Fibroblast of skin of right biceps (primary cell): ENCODE data around the gene PRKG1.

Experiments
- DNase-seq: peaks from one replicate; pipeline ENCODE4 v3.0.0-alpha.2; 2013

PRKG1 gene

DNA sequence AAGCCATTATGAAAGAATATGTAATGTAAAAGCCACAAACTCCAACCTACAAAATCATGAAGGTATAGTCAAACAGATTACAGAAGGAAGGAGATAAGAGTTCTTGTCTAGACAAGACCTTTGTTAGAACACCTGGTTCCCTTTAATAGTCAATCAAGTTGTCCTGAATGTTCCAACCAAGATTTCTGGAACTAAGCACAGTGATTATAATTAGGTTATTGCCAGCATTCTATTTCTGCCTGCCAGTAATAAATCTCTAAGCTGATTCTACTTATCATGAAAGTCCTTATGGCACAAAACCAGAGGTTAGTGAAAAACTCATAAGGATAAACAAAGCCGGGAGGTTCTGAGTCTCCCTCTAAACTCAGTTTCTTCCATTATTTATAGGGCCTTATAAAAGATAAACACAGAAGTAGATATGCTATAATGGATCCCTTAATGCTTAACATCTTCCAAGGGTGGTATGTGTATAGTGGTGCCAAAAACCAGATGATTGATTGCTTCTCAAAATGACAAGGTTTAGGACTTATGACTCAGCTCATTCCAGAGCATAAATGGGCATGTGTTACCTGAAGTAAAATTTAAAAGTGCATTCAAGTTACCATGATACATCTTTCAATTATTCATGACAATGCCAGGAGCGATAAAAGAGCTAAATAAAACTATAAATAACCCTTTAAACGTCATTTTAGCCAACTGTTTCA lies 387.9 kb downstream of the PRKG1 start:
- peak; percentile 27 for DNase-seq

DNA sequence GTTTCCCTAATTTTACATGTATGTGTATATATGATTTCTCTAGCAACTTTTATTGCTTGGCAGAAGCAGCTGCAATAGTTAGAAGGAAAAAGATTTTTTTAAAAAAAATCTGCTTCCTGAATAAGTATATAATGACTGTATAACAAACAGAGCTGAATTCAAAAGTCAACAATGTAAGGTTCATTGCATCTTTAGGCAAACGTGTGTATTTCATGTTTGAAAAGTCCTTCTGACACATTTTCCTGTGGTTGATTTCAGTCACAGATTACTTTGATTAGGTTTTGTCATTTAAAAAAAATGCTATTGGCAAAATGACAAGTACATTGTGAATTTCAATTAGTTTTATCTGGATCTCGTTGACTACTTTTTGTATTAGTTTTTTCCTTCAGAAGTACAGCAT lies 394.1 kb downstream of the PRKG1 start:
- DNase-seq, result peak; percentile 23

DNA sequence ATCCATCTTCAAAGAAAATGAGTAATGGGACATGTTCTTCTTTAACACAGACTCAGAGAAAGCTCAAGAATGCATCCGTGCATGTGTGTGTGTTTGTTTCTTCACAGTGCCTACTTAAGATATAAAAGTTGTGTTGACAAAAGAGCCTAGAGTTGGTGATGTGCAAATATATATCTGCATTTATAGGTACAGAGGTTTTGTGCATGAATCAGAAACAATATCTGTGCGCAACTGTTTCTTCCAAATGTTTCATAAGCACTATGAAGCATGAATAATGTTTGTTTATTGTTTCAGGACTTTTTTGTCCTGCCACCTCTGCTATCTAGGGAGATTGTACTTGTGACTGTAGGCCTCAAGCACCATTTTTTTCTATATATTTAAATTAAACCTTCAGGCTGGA lies 395.4 kb downstream of the PRKG1 start:
- no peak for DNase-seq

DNA sequence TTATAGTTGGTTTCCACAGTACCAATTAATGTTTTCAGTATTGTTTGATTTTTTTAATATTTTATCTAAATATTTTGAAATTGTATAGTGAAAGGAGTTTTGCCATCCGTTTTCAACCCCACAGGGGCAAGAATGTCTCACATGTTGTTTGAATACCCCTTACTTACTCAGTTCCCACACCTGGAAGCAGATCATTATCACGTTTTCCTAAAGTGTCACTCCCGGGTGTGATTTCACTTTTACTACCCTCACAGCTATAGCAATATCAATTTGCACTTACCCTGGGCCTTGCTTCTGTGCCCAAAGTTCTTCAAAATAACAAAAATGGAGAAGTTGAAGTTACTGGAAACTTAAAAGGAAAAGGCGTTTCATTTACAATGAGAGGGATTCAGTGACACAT lies 397.0 kb downstream of the PRKG1 start:
- DNase-seq, result no peak

DNA sequence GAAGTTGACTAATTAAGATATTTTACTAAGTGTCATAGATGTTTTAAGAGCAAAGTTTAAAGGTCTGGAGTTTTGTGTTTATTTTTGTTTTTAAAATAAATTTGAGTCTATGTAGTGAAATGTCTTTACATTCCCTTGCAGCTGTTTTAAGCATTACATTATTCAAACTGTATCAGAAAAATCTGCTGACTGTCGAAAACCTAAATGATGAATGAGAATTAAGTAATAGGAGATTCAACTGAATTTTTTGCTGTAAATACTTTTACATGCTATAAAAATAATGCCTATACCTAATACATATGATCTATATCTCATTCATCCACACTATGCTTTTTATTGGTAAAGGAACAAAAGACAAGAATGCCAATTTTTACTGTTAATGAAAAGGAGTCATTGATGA lies 397.9 kb downstream of the PRKG1 start:
- no peak for DNase-seq

DNA sequence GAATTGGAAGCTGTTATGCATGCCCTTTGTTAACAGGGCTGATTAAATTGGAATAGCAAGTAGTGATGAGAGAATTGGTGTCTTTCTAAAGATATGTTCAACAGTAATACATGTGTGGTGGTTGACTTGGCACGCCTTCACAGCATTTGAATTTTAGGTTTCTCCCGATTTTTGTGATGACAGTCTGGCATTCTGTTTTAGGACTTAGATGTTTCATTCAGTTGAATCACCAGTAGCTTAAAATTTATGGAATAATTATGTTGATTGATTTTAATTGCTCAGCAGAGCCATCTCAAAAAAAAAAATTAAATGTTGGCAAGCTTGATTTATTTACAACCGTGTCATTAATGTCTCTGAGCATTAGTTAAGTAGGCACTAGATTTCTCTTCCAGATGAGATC lies 405.4 kb downstream of the PRKG1 start:
- DNase-seq, result no peak

DNA sequence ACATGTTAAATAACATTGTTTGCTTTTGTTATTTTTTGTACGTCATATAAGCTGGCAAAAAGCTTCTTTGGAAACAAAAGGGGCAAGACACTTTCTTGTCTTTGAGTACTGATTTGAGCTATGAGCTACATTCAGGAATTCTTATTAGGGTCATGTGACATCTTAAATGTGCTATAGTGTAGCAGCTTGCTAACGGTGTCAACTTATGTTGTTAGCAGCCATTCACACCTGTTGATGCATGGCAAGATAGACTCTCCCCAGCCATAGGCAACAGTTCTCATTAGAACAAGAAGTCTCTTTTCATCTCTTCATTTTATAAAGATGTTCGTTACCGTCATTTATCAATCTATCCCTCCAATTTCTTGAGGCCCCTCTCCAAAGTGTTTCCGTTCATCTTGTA lies 411.4 kb downstream of the PRKG1 start:
- no peak for DNase-seq

DNA sequence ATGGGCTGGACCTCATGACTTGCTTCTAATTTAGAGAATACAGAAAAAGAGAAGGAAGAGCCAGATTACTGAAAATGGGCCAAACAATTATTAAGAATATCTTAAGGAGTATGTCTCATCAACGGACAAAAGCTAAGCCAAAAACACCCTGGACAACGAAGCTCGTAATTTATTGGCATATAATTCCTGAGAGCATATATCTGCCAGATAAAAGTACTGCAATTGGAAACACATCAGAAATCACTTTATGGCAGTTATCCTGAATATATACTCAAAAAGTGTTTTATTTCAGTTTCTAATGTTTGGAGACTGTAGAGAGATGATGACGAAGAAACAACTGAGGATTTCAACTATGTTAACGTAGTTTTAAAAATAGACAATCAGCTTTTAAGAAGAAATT lies 413.3 kb downstream of the PRKG1 start:
- no peak for DNase-seq

DNA sequence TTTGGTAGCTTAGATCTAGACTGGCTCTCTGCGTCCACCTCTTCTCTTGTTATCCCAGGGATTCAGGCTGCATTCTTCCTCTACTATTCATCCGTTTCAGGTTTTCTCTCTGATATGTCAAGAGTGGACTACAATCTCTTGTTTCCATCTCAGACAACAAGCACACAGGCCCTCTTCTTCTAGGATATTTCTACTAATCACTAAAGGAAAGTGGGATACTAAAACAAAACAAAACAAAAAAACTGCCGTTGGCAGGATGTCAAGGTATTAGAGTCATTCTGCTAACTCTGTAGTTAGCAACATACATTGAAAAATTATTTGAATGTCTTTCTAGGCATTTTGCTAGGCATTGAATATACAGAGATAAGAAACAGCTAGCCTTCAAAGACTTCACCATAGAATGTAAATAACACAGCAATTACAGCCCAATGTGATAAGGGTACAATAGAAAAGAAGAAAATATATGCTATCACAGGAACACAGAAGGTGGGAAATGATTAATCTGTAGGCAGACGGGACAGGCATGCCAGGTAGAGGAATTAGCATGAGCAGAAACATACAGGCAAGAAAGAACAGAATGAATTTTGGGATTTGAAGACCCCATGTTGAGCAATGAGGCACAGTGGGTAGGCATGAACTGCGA lies 414.6 kb downstream of the PRKG1 start:
- DNase-seq, result no peak

DNA sequence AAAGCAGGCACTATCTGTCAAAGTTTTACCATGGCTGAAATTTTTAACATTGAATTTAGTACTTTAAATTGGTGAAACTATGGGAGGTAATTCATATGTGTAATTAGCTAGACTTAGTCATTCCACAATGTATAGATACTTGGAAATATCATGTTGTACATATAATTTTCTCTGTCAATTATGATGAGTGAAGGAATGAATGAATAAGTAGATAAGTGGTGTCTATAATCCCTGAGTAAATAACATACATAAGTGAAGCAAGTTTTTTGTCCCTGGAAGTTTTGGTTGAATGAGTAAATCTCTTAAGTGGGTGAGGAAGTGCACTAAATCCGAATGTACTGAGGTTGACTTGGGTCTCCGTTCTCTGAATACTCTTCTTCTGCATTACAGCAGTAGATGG lies 424.1 kb downstream of the PRKG1 start:
- no peak for DNase-seq

DNA sequence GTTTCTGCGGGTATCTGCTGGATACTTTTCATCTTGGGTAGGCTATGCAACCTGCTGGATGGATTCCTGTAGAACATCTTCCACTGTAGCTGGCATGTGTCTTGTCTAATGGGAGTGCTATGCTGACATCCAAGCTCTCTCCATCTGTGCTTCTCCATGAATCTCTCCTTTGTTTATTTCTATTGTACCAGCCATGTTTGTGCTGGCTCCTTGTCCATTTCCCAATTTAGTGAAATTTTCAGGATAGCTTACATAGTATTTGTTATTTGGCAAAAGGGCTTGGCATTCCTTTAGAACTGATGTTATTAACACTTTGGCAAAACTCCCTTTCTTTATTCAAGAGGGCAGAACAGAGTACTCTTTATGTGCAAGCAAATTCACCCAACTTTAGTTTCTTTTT lies 427.1 kb downstream of the PRKG1 start:
- no peak for DNase-seq

DNA sequence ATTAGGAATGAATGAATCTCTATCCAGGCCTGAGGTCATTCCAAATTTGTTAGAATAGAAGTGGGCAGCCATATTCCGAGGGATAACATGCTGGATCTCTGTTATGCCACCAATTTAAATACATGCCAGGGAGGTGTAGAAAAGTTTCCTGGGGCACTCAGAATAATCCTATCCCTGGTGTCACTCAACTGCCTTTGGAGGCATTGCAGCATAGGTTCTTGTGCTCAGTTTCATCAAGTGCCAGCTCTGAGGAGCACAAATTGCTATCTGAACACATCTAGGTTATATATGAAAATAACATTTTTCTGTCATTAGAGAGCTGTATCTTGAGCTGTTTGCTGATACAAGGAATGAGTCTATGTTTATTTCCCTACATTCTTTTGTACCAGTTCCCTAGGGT lies 427.8 kb downstream of the PRKG1 start:
- no peak for DNase-seq

DNA sequence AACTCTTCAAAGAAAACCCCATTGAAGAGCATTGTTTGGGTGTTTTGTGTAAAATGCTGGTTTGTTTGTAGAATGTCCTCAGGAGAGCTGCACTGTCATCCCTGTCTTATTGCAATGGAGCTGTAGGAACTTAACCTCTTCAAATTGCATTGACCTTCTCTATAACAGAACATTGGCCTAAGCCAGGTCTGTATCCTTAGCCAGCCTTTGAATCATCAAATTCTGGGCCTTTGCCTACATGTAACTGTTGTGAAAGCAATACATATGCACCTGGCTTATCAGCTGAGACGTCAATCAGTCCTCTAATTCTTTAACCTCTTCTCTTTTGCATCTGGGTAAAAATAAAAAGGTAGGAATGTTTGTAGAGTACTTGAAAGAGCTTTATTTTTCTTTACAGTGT lies 429.1 kb downstream of the PRKG1 start:
- no peak for DNase-seq

DNA sequence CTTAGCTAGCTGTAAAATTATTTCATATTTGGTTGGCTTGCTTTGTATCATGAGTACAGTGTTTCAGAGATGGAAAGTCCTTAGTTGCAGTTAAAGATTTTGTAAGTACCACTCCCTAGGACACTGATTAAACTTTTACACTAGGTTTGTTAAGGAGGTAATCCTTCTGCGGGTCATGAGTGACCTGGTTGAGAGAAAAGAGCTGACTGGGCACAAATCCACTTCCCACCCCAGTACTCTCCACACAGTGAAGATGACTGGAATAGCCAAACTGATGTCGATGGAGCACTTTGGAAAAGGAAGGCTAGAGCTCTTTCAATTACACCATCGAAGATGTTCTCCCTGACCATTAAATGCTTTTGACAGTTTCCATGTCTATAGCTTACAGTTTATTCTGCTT lies 433.2 kb downstream of the PRKG1 start:
- no peak for DNase-seq

DNA sequence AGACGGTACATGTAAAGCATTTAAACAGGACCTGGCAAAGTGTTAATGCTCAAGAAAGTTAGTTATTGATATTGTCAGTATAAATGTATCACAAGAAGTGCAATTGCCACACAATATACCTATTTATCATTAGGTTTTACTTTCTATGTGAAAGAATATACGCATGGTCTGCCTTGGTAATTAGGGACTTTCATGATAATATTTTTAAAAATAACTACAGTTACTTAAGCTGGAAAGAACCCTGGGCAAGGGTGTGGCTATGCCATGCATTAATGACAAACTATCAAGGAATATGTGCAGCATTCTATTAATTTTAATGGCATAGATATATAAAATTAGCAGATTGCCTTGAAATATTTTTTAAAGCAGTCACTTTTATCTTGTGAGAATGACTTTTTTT lies 433.9 kb downstream of the PRKG1 start:
- no peak for DNase-seq

DNA sequence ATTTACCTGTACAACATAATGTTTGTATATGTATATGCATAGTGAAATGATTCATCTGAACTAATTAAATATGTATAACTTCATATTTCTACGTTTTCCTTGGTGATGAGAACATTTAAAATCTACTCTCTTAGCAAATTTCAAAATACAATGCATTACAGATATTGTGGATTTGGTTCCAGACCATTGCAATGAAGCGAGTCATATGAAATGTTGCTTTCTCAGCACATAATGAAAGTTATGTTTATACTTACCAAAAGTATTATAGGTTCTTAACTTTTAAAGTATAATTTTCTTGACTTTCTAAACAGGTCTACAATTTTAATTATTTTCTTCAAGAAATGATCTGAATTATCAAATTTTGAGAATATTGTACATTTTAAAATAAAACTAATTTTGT lies 435.9 kb downstream of the PRKG1 start:
- peak; percentile 25 for DNase-seq

DNA sequence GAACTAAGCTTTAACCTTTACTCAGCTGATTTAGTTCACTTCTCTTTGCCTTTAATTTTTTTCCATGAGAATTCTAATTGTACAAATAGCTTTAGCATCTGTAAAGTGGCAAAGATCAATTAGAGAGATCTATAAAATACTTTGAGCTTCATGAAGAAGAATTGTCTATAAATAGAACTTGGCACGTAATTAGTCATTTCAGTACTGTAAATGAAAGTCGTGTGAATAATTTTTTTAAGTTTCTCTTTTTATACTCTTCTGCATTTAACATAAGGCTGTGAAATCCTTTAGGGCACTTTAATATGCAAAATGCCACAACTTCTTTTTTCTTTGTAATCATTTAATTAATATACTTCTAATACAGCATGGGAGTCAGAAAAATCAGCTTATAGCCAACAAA lies 447.3 kb downstream of the PRKG1 start:
- DNase-seq, result no peak

DNA sequence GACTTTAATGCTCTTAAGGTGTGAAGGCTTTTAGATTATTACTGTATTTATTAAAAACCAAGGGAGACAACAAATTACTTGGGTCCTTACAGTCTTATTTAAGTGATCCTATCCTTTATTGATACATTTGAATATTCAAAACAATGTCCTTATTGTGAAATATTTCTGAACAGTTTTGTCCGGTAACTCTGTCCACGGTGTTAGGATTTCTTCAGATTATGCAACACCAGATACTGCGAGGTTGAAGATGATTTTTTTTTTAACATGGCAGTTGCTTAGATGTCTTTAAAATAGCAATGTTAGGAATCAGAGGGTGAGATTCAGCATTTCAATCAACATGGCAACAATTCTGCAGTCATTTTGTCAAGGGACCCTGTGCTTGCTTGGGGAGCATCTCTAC lies 448.6 kb downstream of the PRKG1 start:
- DNase-seq, result no peak

DNA sequence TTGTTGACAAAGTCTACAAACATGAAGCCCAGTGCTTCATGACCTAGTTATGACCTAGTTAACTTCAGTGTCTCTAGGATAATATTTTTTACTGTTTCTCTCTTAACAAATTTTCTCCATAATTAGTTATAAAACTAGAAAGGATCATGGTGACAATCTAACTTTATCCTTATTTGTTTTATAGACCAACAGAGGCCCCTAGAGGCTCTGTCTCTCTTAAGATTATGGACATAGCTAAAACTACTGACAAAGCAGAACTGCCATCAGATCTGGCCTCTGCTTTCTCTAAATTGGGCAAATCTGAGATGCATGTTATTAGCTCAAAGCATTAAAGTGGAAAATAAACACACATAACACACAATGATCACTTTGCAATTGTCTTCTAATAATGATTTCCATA lies 449.2 kb downstream of the PRKG1 start:
- no peak for DNase-seq

DNA sequence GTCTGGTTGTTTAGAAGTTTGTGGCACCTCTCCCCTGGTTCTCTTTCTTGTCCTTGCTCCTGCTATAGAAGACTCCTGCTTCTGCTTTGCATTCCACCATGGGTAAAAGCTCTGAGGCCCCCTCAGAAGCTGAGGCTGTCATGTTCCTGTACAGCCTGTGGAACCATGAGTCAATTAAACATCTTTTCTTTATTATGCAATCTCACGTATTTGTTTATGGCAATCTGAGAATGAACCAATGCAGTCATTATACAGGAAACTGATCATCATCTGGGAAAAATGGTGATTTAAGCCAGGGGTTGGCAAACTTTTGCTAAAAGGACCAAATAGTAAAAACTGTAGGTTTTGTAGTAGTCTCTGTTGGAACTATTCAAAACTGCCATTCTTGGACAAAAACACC lies 449.8 kb downstream of the PRKG1 start:
- DNase-seq, result peak; percentile 49

DNA sequence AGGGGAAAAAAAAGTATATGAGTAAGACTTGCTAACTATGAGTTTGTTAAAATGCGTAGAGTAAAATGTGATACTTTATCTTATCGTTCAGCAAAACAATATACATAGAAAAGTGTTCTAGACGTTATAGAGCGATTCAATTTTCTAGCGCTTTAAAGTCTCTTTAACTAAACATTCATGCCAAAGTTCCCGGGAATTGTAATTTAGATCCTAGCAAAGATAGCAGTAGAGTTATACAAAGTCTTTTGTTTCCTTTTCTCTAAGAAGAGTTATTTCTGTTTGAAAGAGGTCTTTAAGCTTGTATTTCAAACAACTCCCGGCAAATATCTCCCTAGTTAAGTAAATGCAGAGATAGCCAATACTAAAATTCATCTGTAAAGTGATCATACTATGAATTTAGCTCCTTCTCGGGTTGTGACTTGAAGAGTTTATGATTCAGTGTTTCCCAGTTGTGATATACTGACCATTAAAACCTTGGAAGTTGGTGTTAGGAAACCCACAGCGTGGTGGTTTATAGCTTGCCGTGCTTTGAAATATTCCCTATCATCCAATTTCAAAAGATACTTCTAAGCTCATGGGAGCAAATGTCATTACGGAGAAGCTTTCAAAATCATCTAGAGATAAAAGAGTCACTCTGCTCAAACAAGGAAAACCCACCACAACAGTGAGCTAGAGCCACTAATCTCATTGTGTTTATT lies 453.4 kb downstream of the PRKG1 start:
- no peak for DNase-seq

DNA sequence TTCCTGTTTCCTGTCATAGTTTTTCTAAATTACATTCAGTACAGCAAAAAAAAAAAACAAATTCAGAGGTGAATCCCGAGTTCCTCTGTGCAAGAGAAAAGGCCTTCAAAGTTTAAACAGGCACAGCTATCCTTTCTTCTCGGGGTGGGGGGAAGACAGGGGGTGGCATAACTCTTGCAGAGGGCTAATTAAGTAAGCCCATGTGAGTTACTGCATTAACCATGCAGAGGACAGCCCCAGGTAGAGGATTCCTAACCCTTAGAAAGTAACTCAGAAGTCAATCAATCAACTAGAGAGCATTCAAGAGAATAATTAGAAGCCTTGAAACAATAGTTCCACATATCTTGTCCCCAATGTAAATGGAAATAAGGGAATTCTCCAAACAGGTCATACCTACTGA lies 454.2 kb downstream of the PRKG1 start:
- no peak for DNase-seq

DNA sequence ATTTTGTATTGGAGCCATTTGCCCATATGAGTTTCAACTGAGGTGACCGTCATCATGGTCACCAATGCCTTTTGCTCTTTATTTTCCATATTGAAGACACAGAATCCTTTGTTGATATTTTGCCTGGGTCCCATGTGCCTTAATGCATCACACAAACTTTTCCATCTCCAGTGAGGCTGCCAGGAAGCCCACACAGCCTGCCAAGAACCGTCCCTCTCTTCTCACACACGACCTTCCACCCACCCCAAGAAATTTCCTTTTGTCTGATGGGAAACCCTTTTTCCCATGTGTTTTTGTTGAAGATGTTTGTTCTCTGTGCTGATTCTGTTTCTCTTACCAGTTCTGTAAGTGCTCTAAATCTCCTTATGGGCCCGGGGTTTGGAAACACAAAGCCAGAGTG lies 456.3 kb downstream of the PRKG1 start:
- no peak for DNase-seq

DNA sequence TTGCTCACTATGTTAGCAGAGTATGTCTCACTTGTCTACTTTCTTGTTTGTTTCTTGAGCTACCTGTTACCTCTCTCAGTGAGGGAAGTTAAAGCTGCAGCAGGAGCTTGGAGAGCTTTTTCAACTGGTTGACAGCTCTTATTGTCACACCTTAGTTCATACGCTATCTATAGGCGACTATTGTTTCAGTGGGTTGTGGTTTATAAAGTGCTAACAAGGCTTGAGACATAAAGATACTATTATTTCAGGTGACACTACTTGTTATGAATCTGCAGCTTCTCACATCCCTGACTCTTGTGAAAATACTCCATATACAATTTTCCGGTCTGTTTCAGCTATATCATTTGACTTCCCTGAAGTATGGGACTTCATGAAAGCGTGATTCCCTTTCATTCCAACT lies 457.8 kb downstream of the PRKG1 start:
- no peak for DNase-seq

DNA sequence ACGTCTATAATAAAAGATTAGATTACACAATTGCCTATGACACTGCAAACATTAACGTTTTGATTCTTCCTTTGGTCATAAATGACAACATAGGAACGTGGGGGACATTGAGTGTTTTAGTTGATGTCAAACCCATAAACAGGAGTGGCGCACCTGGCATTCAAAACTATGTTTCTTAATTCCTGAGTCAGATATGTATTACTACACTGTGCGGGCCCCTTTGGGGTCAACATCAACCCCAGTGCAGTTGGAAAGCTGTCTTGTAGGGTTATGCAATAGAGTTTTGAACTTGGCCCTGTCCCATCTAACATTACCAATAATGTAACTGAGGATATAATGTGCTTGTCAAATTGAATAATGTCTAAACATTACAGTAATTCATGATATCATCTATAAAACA lies 468.6 kb downstream of the PRKG1 start:
- no peak for DNase-seq
